Endodermal cell (in vitro differentiated cells): ENCODE results near the gene SREK1IP1. TPM values are rescaled to one million over a fixed set of nuclear protein-coding genes. Genes with fewer than 3 reads are reported as not detected.
A peak's percentile ranks its signal among the peaks of the same experiment; 100 is the strongest.

Experiments used
- DNase-seq: peaks from one replicate; pipeline ENCODE4 v3.0.0-alpha.2; 2017
- H3K27ac ChIP-seq: 2 replicates; pipeline ENCODE4 v1.5.1; 2013; ENCODE audit warnings: mild to moderate bottlenecking, low read depth, low read length, moderate library complexity
- H3K27me3 ChIP-seq: 2 replicates; pipeline ENCODE4 v1.6.1; 2013; ENCODE audit warnings: mild to moderate bottlenecking, low read length, moderate library complexity; ENCODE audit not compliant: insufficient read depth, control insufficient read depth, poor library complexity, severe bottlenecking
- H3K36me3 ChIP-seq: 2 replicates; pipeline ENCODE4 v1.7.0; 2013; ENCODE audit warnings: mild to moderate bottlenecking, low read length, moderate library complexity; ENCODE audit not compliant: control insufficient read depth, insufficient read depth
- H3K4me1 ChIP-seq: one replicate; pipeline ENCODE4 v1.7.0; 2013; ENCODE audit warnings: low read length; ENCODE audit not compliant: control insufficient read depth, insufficient read depth
- H3K4me3 ChIP-seq: 2 replicates; pipeline ENCODE4 v1.5.1; 2013; ENCODE audit warnings: mild to moderate bottlenecking, low read length, moderate library complexity
- H3K9ac ChIP-seq: 2 replicates; pipeline ENCODE4 v1.6.1; 2013; ENCODE audit warnings: mild to moderate bottlenecking, low read length, moderate library complexity; ENCODE audit not compliant: poor library complexity, severe bottlenecking; ENCODE audit errors: extremely low read depth
- H3K9me3 ChIP-seq: 2 replicates; pipeline ENCODE4 v1.6.1; 2013; ENCODE audit warnings: mild to moderate bottlenecking, low read length, moderate library complexity; ENCODE audit not compliant: control insufficient read depth
- H3K27ac Mint-ChIP-seq: 2 replicates; pipeline ENCODE4 v1.8.0; 2020; ENCODE audit warnings: mixed read lengths
- H3K27me3 Mint-ChIP-seq: 2 replicates; pipeline ENCODE4 v1.8.0; 2021; ENCODE audit warnings: mild to moderate bottlenecking, mixed read lengths; ENCODE audit not compliant: insufficient read depth
- H3K36me3 Mint-ChIP-seq: 2 replicates; pipeline ENCODE4 v1.8.0; 2020; ENCODE audit warnings: low read depth, mixed read lengths
- H3K4me1 Mint-ChIP-seq: 2 replicates; pipeline ENCODE4 v1.8.0; 2020; ENCODE audit warnings: mixed read lengths
- H3K4me3 Mint-ChIP-seq: 2 replicates; pipeline ENCODE4 v1.8.0; 2020; ENCODE audit warnings: mild to moderate bottlenecking, moderate library complexity, mixed read lengths
- H3K9me3 Mint-ChIP-seq: 2 replicates; pipeline ENCODE4 v1.8.0; 2020; ENCODE audit warnings: mild to moderate bottlenecking, mixed read lengths
- WGBS, 2 experiments: methylation state at CpG; one replicate each; pipeline versions ENCODE4 v1.1.5 to v1.1.7; 2013; ENCODE audit warnings: missing lambda C conversion rate in 2 of 2, mixed read lengths in 1 of 2; ENCODE audit not compliant: insufficient coverage in 1 of 2, insufficient read length in 1 of 2; 5-methylcytosine and 5-hydroxymethylcytosine counted together
- total RNA-seq, 2 donors: library from RNA; stranded (reverse); fragmentation: NEBNext Ultra II Directional in 1 of 2; extraction: Animal tissue kit (Norgen Biotek cat#: 25700) in 1 of 2; gene quantifications; 2 replicates in 1 of 2; 3 replicates in 1 of 2; pipeline ENCODE4 v1.2.1, GENCODE V29; 2021
- TF ChIP-seq, protein P1 (sequence below): fragments of 200-600 bp; sonication (generic); conservative IDR thresholded peaks from 2 replicates; pipeline ENCODE4 v1.5.0; 2021; ENCODE audit warnings: antibody characterized with exemption, mild to moderate bottlenecking

Gene SREK1IP1
- total RNA-seq, 2 donors from 2014 or later, result 51.6 to 55.1 TPM

DNA sequence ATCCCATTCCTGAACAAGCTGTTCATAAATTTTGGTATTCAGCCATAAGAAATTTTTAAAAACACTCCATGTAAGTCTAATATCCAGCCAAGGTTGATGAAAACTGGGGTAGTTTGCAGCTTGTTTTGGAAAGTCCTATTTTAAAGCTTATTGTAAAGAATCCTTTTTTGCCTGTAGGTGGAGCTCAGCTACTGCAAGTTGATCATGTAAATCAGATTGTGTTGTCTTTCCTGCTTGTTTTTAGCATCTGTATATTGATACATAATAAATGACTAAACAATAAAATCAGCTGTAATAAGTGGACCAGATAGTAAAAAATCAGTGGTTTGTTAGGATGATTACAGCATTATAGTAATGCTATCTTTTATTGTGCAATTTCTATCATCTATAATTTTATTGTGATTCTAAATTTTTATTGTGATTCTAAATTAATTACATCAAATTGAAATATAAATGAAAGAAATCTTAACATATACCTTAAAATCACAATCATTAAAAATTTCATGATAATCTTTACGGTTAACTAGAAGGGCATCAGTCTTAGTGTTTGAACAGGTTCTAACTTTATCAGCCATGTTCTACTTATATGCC lies 42.7 kb upstream of the SREK1IP1 start:
- Mint-ChIP-seq H3K36me3 (peaks cover 6% of the 10 kb centered on the region), H3K9me3 (no peaks in the 10 kb centered on the region), H3K27ac (no peak overlapping the region), H3K4me3 (no peak overlapping the region), H3K4me1 (peaks cover 3% of the 10 kb centered on the region), H3K27me3 (no peaks in the 10 kb centered on the region)
- Histone ChIP-seq H3K4me3 (no peak overlapping the region), H3K4me1 (no peaks in the 10 kb centered on the region), H3K36me3 (peaks cover 69% of the 10 kb centered on the region), H3K9ac (no peak overlapping the region), H3K27me3 (no peaks in the 10 kb centered on the region), H3K27ac (no peak overlapping the region), H3K9me3 (no peaks in the 10 kb centered on the region)
- 89 to 95% methylated on average over 1 of the region's 1 CpG for WGBS, 2 experiments
- DNase-seq, result no peak
- TF ChIP-seq, protein P1, sequence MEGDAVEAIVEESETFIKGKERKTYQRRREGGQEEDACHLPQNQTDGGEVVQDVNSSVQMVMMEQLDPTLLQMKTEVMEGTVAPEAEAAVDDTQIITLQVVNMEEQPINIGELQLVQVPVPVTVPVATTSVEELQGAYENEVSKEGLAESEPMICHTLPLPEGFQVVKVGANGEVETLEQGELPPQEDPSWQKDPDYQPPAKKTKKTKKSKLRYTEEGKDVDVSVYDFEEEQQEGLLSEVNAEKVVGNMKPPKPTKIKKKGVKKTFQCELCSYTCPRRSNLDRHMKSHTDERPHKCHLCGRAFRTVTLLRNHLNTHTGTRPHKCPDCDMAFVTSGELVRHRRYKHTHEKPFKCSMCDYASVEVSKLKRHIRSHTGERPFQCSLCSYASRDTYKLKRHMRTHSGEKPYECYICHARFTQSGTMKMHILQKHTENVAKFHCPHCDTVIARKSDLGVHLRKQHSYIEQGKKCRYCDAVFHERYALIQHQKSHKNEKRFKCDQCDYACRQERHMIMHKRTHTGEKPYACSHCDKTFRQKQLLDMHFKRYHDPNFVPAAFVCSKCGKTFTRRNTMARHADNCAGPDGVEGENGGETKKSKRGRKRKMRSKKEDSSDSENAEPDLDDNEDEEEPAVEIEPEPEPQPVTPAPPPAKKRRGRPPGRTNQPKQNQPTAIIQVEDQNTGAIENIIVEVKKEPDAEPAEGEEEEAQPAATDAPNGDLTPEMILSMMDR, result peak; percentile 87

DNA sequence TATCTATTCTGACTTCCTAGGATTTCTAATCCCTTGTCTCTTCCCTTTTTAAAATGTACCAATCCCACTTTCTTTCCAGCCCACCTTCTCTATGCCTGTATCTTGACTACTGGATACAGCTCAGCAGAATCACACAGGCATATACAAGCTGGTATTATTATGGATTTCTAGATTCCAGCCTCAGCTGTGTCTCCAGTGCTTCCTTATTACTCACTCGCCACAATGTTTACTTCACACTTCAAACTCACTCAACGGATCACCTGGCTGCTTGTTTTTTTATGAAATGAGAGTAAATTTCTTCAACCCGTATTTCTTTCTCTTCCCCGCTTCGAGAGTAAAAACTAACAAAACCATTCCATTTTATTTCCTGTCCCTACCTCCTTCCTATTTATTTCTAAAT lies 39.0 kb upstream of the SREK1IP1 start:
- Histone ChIP-seq H3K36me3 (peaks cover 69% of the 10 kb centered on the region), H3K9ac (no peak overlapping the region), H3K27me3 (no peaks in the 10 kb centered on the region), H3K4me1 (no peaks in the 10 kb centered on the region), H3K4me3 (no peak overlapping the region), H3K27ac (no peak overlapping the region), H3K9me3 (no peaks in the 10 kb centered on the region)
- TF ChIP-seq, protein P1, result no peak
- Mint-ChIP-seq H3K36me3 (peaks cover 6% of the 10 kb centered on the region), H3K4me1 (peaks cover 3% of the 10 kb centered on the region), H3K4me3 (no peak overlapping the region), H3K27me3 (no peaks in the 10 kb centered on the region), H3K9me3 (no peaks in the 10 kb centered on the region), H3K27ac (peak overlapping the region; percentile 59)
- 93 to 100% methylated on average over 3 to 5 of the region's 5 CpGs for WGBS, 2 experiments
- no peak for DNase-seq

DNA sequence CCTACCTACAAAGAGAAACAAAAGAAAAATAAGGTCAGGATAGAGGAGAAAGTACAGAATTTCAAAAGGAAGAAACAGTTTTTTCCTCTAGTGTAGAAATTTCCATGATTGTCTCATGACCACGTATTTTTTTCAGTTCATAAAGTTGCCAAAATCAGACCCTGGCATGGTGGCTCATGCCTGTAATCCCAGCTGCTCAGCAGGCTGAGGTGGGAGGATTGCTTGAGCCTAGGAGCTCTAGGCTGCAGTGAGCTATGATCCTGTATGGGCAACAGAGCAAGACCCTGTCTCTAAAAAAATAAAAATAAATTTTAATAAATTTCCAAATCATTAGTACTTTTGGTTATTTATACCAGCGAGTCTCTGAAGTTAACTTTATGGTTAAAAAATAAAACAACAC lies 38.0 kb upstream of the SREK1IP1 start:
- Mint-ChIP-seq H3K27me3 (no peaks in the 10 kb centered on the region), H3K4me1 (peaks cover 3% of the 10 kb centered on the region), H3K27ac (no peak overlapping the region), H3K4me3 (no peak overlapping the region), H3K36me3 (peaks cover 6% of the 10 kb centered on the region), H3K9me3 (no peaks in the 10 kb centered on the region)
- no peaks in the 10 kb centered on the region for H3K9me3 ChIP-seq
- no peaks in the 10 kb centered on the region for H3K27me3 ChIP-seq
- no peak overlapping the region for H3K27ac ChIP-seq
- H3K4me3 ChIP-seq, result no peak overlapping the region
- DNase-seq, result no peak
- 98 to 100% methylated on average over 1 to 2 of the region's 2 CpGs for WGBS, 2 experiments
- peaks cover 70% of the 10 kb centered on the region for H3K36me3 ChIP-seq
- H3K4me1 ChIP-seq, result no peaks in the 10 kb centered on the region
- no peak overlapping the region for H3K9ac ChIP-seq
- TF ChIP-seq, protein P1, result no peak
